ENCODE measurements around the gene CCDC106.
A peak's percentile ranks its signal among the peaks of the same experiment; 100 is the strongest.

The CCDC106 gene

GRCh38 chr19:55670280-55671053 is 22.5 kb downstream of the CCDC106 start:
- DNase-seq: no peak

DNA sequence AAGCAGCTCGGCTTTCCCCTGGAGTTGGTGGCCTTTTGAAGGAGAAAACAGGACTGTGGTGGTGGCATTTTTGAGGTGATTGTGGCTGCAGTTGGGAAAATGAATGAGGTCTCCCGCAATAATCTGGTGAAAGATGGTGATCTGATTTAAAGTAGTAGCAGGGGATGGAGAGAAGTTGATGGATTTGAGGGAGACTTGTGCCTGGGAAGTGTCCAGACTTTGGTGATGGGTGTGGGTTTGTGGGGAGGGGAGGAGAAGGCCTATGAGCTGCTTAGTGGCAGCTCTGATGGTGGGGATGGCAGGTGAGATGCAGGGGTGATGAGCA is 23.0 kb downstream of the CCDC106 start:
- DNase-seq: no peak

GRCh38 chr19:55672418-55672817 is 24.4 kb downstream of the CCDC106 start:
- DNase-seq: no peak

GRCh38 chr19:55673465-55673864 is 25.5 kb downstream of the CCDC106 start:
- DNase-seq: no peak

GRCh38 chr19:55673889-55674288 is 25.9 kb downstream of the CCDC106 start:
- DNase-seq: no peak

DNA sequence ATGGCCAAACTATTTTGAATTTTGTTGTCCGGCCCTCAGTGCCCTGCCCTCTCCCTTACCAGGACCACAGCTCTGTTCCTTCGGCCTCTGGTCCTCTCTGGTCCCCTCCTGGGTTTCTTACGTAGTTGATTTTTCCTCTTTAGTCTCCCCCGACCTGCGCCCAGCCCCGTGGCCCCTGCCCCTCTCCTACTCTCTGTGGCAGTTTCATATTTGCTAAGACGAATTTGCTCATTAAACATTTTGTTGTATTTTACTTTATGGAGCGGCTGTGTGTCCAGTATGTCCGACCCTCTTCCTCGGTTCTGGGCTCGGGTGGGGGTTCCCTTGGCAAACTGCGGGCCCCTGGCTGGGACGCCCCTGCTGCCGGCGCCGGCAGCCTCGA is 26.4 kb downstream of the CCDC106 start:
- no peak for DNase-seq

DNA sequence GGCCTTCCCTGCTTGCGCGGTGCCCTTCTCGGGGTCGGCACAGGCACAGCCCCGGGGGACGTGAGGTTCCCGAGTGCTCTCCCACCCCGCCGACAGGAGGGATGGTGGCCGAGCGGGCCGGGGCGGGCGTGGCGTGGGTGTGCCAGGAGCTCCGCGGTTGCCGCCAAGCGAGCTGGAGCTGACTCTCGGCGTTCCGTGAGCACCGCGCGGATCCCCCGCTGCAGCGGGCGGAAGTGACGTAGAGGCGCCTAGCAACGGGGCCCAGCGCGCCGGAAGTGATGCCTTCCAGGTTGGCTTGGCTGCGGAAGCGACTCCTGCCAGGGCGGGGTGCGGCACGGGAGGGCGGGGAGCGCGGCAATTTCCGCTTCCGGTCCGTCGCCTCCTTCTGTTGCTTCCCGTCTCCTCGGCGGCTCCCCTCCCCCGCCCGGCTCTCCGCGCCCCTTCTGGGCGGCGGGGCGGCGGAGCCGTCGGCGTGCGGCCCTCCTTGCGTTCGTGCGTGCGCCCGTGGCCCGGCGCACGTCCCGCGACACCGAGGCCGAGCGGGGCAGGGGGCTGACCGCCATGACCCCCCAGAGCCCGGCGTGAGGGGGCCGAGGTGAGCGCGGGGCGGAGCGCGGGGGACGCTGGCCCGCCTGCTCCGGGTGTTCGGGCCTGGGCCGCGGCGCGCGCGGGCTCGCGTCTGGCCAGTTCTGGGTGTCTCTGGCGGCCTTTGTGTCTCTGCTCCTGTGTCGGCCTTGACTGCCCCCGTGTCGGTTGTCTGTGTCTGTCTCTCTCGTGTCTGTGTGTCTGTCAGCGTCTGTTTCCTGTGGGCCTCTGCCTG is 27.0 kb downstream of the CCDC106 start, which contains the start of gene EPN1:
EPN1 (plus strand) TSS at position 386 of the 820 bp plus-strand sequence. CDS start 3,402 bp downstream, outside the sequence.
- DNase-seq: peak; percentile 98

- no peak for DNase-seq
Measured at GRCh38 chr19:55675661-55676354, 27.8 kb downstream of the CCDC106 start.

GRCh38 chr19:55676383-55676782 is 28.4 kb downstream of the CCDC106 start:
- DNase-seq: no peak

DNA sequence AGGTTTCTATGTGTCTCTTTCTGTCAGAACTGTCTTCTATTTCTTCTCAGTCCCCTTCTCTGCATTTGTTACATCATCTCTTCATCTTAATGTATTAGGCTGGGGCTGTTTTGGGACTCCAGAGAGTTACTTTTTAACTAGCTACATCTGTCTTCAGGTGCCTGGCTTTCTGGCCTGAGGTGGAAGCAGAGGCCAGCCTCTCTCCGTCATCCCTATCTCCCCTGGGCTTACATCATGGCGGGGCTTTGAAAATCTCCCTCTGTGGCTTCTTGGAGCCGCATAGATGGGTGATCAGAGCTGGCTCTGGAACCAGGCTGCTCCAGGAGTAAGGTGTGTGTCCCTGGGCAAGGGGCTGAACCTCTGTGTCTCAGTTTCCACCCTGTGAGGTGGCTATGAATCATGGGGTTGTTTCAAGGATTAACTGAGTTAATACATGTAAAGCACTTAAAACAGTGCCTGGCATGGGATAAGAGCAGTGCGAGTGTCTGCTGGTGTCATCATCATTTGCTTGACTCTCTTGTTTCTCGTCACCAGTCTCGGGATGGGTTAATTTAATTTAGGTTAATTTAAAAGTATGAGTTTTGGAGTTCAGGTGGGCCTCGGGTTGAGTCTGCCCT is 29.0 kb downstream of the CCDC106 start:
- DNase-seq: no peak

DNA sequence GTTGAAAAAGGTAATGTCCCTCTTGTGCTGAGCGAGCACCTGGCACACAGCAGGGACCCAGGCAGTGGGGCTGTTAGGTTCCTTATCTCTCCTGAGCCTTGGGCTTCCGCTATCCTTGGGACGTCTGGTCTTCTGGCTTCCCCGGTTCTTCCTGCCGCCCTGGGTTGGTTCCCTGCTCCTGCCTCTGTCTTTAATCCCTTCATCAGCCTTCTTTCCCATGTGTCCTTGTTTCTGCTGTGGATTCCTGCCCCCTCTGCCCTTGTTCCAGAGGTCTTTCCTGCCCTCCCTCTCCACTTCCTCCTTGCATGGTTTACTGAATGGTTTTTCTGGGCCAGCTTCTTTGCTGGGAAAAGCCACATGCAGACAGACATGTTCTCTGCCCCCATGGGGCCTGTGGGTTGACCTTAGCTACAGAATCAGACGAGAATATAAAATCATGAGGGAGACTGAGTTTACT is 29.6 kb downstream of the CCDC106 start:
- no peak for DNase-seq

DNA sequence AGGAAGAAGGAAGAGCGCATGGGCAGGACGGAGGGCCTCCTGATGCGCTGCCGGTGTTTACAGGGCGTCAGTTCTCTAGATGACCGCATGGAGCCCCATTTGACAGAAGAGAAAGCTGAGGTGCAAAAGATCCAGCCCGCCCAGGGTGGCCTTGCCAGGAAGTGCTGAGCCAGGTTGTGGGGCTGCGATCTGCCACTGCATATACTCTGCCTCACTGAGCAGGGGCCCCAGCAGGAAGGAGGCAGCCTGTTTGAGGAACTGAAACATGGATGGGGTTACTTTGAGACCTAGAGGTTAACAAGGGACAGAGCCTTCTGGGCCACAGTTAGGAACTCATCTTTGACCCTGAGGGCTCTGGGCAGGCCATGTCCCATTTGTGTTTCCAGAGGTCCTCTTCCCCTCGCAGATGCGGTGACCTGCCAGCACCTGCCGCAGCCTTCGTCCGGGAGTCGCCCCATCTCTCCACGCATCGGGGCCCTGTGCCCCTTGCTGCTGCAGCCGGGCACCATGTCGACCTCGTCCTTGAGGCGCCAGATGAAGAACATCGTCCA is 30.2 kb downstream of the CCDC106 start:
- DNase-seq: peak; percentile 84

DNA sequence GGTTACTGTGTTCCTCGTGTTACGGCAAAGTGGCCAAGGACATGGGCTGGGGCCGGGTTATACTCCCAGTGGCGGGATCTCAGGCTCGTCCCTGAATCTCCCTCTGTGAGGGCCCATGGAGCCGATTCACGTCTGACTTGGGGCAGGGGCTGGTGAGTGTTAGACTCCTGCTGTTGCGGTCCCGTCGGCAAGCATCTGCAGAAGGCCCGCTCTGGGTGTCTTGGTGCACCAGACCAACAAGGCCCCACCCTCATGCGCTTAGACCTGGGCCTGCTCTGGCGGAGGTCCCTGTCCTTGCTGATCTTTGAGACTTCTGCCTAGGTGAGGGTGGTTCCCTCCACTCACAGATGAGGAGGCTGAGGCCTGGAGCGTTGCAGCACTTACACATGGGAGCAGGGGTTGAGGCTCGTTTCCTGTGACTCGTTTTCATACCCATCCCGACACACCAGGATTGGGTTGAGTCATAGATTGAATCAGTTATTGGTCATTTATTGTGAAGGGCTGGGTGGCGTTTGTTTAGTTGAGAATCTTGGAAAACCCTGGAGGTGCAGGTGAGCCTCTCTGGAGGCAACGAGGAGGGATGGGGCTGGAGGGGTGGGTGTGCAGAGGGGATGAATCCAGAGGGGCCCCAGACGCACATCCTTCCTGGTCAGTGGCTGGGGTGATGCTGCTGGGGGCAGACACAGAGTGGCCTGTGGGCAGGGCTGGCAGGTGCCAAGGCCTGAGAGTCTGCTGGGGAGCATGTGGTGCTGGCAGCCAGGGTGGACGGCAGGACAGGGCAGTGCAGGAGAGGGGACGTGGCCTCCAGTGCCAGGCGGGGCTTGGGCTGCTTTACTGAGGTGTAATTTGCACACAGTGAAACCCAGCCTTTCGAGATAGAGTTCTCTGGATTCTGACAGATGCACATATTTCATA is 31.6 kb downstream of the CCDC106 start:
- no peak for DNase-seq

GRCh38 chr19:55680339-55681130 is 32.5 kb downstream of the CCDC106 start:
- no peak for DNase-seq

DNA sequence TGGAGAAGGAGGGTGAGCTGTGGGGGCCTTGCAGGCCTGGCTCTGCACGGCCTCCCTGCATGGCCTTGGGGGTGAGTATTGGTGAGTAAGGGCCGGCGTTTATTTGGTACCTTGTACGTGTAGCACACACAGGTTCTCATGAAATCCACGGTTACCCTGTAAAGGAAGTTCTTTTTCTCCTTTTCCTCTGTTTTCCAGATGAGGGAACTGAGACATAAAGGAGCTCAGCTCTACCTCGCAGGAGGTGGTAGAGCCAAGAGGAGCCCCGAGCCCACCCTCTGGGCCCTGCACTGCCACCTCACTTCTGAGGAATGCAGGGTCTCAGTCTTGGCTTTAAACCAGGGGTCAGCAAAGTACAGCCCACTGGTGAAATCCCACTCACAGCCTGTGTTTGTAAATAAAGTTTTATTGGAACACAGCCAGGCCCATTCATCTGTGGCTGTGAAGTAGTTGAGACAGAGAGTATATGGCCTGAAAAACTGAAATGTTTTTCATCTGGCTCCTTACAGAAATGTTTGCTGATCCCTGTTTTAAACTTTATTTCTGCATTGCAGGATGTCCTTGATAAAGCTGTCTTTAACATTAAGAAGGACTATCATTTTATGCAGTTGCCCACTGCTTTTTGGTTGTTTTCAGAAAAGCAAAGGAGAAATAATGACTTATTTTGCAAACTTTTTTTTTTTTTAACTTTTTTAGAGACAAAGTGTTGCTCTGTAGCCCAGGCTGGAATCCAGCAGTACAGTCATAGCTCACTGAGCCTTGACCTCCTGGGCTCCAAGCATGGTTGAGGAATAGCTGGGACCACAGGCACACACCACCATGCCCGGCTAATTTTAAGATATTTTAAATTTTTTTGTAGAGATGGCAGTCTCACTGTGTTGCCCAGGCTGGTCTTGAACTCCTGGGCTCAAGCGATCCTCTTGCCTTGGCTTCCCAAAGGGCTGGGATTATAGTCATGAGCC is 33.4 kb downstream of the CCDC106 start:
- DNase-seq: no peak

DNA sequence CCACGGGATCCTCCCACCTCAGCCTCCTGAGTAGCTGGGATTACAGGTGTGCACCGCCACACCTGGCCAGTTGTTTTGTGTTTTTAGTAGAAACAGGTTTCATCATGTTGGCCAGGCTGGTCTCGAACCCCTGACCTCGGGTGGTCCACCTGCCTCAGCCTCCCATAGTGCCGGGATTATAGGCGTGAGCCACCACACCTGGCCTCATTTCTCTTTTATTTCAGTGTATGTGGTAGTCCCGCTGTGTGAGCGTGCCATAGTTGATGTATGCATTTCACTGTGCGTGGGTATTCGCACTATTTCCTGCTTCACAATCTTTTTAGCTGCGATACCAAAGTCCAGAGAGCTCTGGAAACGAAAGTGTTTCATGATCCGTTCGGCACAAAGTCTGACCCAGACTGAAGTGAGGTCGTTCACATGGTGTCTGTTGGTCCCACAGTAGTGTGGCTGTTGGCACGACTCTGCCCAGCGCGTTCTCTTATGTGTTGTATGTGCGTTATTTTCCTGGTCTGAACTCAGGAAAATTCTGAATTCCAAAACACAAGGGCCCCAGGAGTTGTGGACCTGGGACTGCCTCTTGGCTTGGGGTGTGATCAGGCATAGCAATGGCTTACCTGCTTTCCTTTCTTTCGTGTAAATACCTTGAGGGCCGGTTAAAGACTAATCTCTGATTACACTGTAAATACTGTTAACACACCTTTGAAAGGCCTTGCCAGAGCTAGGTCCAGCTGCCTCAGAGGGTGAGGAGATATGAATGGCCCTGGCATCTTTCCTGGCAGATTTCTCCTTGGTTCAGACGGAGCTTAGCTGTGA is 35.6 kb downstream of the CCDC106 start:
- no peak for DNase-seq

DNA sequence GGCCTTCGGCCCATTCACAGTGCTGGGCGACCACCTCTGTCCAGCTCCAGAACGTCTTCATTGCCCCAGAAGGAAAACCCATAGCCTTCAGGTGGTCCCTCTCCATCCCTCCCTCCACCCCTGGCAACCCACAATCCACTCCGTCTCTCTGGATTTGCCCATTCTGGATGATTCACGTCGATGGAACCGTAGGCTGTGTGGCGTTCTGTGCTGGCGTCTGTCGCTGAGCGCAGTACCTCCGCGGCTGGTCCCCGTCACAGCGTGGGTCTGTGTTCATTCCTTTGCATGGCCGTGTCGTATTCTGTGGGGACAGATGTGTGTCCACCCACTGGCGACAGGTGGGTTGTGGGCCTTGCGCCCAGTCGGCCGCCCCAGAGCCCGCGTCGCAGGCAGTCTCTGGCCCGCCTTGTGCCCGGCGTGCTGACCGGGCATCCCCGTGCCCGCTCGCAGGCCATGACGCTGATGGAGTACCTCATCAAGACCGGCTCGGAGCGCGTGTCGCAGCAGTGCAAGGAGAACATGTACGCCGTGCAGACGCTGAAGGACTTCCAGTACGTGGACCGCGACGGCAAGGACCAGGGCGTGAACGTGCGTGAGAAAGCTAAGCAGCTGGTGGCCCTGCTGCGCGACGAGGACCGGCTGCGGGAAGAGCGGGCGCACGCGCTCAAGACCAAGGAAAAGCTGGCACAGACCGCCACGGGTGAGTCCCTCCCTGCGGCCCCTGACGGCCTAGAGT is 37.1 kb downstream of the CCDC106 start:
- DNase-seq: no peak

DNA sequence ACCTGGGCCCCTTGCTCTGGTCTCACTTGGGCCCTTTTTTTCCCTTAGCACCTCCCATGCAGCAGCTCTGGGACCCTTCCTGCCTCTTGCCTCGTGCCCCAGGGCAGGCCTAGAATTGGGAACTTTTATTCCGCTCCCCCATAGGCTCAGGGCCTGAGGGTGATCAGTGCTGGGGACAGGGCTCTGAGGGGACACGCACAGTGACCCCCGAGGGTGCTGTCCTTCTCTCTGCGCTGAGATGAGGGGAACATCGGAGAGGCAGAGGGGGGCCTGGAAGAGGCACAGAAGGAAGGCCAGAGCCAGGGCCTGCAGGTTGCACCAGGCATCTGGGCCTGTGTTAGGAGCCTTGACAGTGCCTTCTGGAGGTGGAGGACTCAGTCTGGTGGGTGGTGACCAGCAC is 37.8 kb downstream of the CCDC106 start:
- no peak for DNase-seq

Measured in CD4-positive, alpha-beta T cell treated with Interleukin-15 for 1 hour (primary cell).